PC-9 (cell line): ENCODE data around the gene MYMK. TPM values are rescaled to one million over a fixed set of nuclear protein-coding genes. Genes with fewer than 3 reads are reported as not detected.

Source experiments
- BruUV-seq: library from RNA; stranded (reverse); fragments of 400-500 nt; replicated peaks from 2 replicates; lab custom pipeline; 2021; lab: Mats Ljungman, UMichigan
- CTCF ChIA-PET: fragments of 300-600 bp; sonication (Branson Sonifier 250); formaldehyde crosslinking; loops from one replicate; lab custom pipeline; 2022; ENCODE audit warnings: antibody characterized with exemption; lab: Charles Lee
- POLR2A ChIA-PET: fragments of 300-600 bp; sonication (Branson Sonifier 250); formaldehyde crosslinking; loops from one replicate; lab custom pipeline; 2022; ENCODE audit warnings: antibody characterized with exemption; ENCODE audit not compliant: unreplicated experiment; lab: Charles Lee
- DNase-seq, 2 experiments: peaks; one replicate each; pipeline versions ENCODE4 v3.0.0 to v3.0.0-alpha.2; 2015 to 2022; ENCODE audit warnings: mixed read lengths in 1 of 2
- H2AFZ ChIP-seq: fragments of 200-600 bp; sonication (generic); 2 replicates; pipeline ENCODE4 v1.8.1; 2017; ENCODE audit warnings: antibody characterized with exemption
- H3F3A ChIP-seq: fragments of 200-600 bp; sonication (generic); 2 replicates; pipeline ENCODE4 v1.8.1; 2017; ENCODE audit warnings: antibody characterized with exemption, mild to moderate bottlenecking, low read depth; ENCODE audit not compliant: insufficient read depth
- H3K27ac ChIP-seq: fragments of 200-600 bp; sonication (generic); 2 replicates; pipeline ENCODE4 v1.6.1; 2016; ENCODE audit warnings: mixed run types
- H3K27me3 ChIP-seq: fragments of 200-600 bp; sonication (generic); 2 replicates; pipeline ENCODE4 v1.6.1; 2016; ENCODE audit warnings: low read depth, mixed run types; ENCODE audit not compliant: insufficient read depth
- H3K36me3 ChIP-seq: fragments of 200-600 bp; sonication (generic); 2 replicates; pipeline ENCODE4 v1.6.1; 2016; ENCODE audit warnings: low read depth, mixed run types
- H3K4me1 ChIP-seq: fragments of 200-600 bp; sonication (generic); replicated peaks from 2 replicates; pipeline ENCODE4 v1.6.1; 2016; ENCODE audit warnings: mixed run types; ENCODE audit not compliant: insufficient read depth
- H3K4me2 ChIP-seq: fragments of 200-600 bp; sonication (generic); 2 replicates; pipeline ENCODE4 v1.6.1; 2017; ENCODE audit warnings: mixed run types
- H3K4me3 ChIP-seq: fragments of 200-600 bp; sonication (generic); 2 replicates; pipeline ENCODE4 v1.6.1; 2016; ENCODE audit warnings: mixed run types
- H3K79me2 ChIP-seq: fragments of 200-600 bp; sonication (generic); 2 replicates; pipeline ENCODE4 v1.6.1; 2017; ENCODE audit warnings: low read depth, mixed run types
- H3K9me2 ChIP-seq: fragments of 200-600 bp; sonication (generic); 2 replicates; pipeline ENCODE4 v1.8.1; 2017; ENCODE audit warnings: mild to moderate bottlenecking; ENCODE audit not compliant: insufficient read depth
- H3K9me3 ChIP-seq: fragments of 200-600 bp; sonication (generic); 2 replicates; pipeline ENCODE4 v1.8.1; 2016; ENCODE audit warnings: low read depth; ENCODE audit not compliant: insufficient read depth
- H4K20me1 ChIP-seq: fragments of 200-600 bp; sonication (generic); 2 replicates; pipeline ENCODE4 v1.8.1; 2017; ENCODE audit not compliant: insufficient read depth
- EZH2 ChIP-seq: fragments of 200-600 bp; sonication (generic); IDR thresholded peaks from 2 replicates; pipeline ENCODE4 v1.8.0; 2017; ENCODE audit warnings: antibody characterized with exemption, low read depth
- intact Hi-C: fragments of 100-400 bp; cut with micrococcal nuclease; formaldehyde crosslinking; loops from one replicate; pipeline ENCODE4 v1.10.0; 2022; ENCODE audit not compliant: unreplicated experiment
- total RNA-seq: library from RNA; stranded (reverse); gene quantifications from 2 replicates; pipeline ENCODE4 v1.2.3, GENCODE V29; 2021
- TF ChIP-seq, protein P1 (sequence below): fragments of 200-600 bp; sonication (generic); conservative IDR thresholded peaks from 2 replicates; pipeline ENCODE4 v1.6.1; 2017; ENCODE audit warnings: mixed run types, antibody characterized with exemption, mild to moderate bottlenecking, moderate library complexity

Gene MYMK
- total RNA-seq, 1 experiment from 2014 or later = not detected

DNA sequence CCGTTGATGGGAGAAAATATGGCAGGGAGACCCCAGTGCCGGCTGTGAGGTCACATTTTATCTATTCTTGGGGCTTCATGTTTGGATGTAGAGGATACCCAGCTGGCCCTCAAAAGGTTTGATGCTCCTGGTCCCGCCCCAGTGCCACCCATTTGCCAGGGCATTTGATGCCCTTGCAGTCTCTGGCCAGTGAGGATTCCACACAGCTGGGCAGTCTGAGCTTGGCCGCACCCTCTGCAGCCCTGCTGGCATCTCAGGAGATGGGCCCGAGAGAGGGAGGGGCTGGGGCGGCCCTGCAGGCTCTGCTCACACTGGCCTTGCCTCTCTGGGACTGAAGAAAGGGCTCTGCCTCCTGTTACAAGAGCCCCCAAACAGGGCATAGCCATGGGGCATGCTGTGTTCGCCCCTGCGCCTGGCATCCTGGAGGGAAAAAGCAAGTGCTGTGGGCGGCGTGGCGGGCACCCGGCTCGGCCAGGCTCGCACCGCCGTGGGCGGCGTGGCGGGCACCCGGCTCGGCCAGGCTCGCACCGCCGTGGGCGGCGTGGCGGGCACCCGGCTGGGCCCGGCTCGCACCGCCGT, 37.3 kb upstream of the MYMK start:
- DNase-seq = no peak
- Histone ChIP-seq H3K36me3 (no peaks in the 10 kb centered on the region), H2AFZ (no peak overlapping the region), H3K79me2 (no peaks in the 10 kb centered on the region), H3K4me1 (peaks cover 4% of the 10 kb centered on the region; the same call in 1 of the 2 replicates), H3F3A (no peaks in the 10 kb centered on the region), H3K27me3 (peaks cover 62% of the 10 kb centered on the region), H3K27ac (no peak overlapping the region), H4K20me1 (no peaks in the 10 kb centered on the region), H3K9me3 (no peaks in the 10 kb centered on the region), H3K4me3 (no peak overlapping the region), H3K9me2 (no peaks in the 10 kb centered on the region), H3K4me2 (no peak overlapping the region)
- BruUV-seq = no TSS peak
- intact Hi-C loops = no loop called here
- POLR2A ChIA-PET = no interaction called here
- CTCF ChIA-PET = no interaction called here
- no peak for TF ChIP-seq EZH2
- TF ChIP-seq, protein P1, sequence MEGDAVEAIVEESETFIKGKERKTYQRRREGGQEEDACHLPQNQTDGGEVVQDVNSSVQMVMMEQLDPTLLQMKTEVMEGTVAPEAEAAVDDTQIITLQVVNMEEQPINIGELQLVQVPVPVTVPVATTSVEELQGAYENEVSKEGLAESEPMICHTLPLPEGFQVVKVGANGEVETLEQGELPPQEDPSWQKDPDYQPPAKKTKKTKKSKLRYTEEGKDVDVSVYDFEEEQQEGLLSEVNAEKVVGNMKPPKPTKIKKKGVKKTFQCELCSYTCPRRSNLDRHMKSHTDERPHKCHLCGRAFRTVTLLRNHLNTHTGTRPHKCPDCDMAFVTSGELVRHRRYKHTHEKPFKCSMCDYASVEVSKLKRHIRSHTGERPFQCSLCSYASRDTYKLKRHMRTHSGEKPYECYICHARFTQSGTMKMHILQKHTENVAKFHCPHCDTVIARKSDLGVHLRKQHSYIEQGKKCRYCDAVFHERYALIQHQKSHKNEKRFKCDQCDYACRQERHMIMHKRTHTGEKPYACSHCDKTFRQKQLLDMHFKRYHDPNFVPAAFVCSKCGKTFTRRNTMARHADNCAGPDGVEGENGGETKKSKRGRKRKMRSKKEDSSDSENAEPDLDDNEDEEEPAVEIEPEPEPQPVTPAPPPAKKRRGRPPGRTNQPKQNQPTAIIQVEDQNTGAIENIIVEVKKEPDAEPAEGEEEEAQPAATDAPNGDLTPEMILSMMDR = no peak

DNA sequence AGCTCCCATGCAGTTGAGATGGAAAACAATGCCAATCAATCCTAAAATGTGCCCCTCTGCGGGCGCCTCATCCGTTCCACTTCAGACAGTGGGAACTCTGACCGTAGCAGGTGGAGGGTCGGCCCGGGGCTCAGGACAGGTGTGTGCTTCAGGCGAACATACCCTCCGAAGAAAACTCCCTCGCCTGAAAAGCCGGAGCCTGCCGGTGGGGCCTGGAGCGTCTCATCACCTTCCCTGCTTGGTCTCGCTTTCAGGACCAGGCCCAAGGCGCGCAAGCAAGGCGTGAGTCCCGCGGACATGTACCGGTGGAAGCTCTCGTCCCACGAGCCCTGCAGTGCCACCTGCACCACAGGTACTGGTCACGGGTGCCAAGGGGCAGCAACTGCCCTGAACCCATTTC, 36.2 kb upstream of the MYMK start:
- no peak for DNase-seq
- H3K36me3 ChIP-seq = no peaks in the 10 kb centered on the region
- no peaks in the 10 kb centered on the region for H3K9me2 ChIP-seq
- no peak overlapping the region for H3K4me3 ChIP-seq
- no peak overlapping the region for H2AFZ ChIP-seq
- peaks cover 4% of the 10 kb centered on the region; the same call in 1 of the 2 replicates for H3K4me1 ChIP-seq
- CTCF ChIA-PET = interaction anchor here (0.6 kb wide), 1 partner anchor 52 kb away, joined by 3 read pairs; no protein-coding TSS in a partner anchor
- BruUV-seq = no TSS peak
- no peak overlapping the region for H3K4me2 ChIP-seq
- no peaks in the 10 kb centered on the region for H3K79me2 ChIP-seq
- H4K20me1 ChIP-seq = no peaks in the 10 kb centered on the region
- TF ChIP-seq EZH2 = no peak
- TF ChIP-seq, protein P1 = no peak
- peaks cover 63% of the 10 kb centered on the region for H3K27me3 ChIP-seq
- intact Hi-C loops = no loop called here
- no peaks in the 10 kb centered on the region for H3K9me3 ChIP-seq
- POLR2A ChIA-PET = no interaction called here
- no peak overlapping the region for H3K27ac ChIP-seq
- H3F3A ChIP-seq = no peaks in the 10 kb centered on the region

DNA sequence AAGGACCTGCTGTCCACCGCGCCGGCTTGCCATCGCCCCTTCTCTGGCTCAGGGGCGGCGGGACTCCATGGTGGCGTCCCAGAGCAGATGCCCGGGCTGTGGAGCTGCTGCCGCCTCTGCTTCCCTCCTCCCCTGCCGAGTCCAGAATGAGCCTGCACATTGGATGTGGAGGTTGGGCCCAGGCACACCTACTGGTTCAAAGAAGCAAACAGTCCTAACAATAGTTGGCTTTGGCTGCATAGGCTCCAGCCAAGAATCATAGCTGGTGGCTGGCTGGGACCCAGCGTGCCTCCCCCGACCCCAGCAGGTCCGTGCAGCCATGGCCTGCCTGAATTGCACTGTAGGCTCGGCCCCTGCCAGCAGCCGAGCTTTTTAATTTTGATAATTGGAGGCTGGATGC, 35.6 kb upstream of the MYMK start:
- Histone ChIP-seq H3K4me3 (no peak overlapping the region), H3K4me1 (peaks cover 4% of the 10 kb centered on the region; the same call in 1 of the 2 replicates), H3K27me3 (peaks cover 65% of the 10 kb centered on the region), H3K36me3 (no peaks in the 10 kb centered on the region), H3F3A (no peaks in the 10 kb centered on the region), H3K9me2 (no peaks in the 10 kb centered on the region), H3K27ac (no peak overlapping the region), H3K9me3 (no peaks in the 10 kb centered on the region), H2AFZ (no peak overlapping the region), H3K4me2 (no peak overlapping the region), H3K79me2 (no peaks in the 10 kb centered on the region), H4K20me1 (no peaks in the 10 kb centered on the region)
- no peak for TF ChIP-seq EZH2
- TF ChIP-seq, protein P1 = no peak
- ChIA-PET POLR2A (no interaction called here), CTCF (no interaction called here)
- intact Hi-C loops = no loop called here
- DNase-seq = no peak
- no TSS peak for BruUV-seq
